Fibroblast of the conjunctiva (primary cell): ENCODE measurements around the gene RNF157.
"Not testable (repeated sequence)": the region's sequence is repeated elsewhere in the genome, so short reads cannot be mapped to it uniquely, and the experiment has no call there.

Experiments used
- DNase-seq: peaks from one replicate; pipeline ENCODE4 v3.0.0-alpha.2; 2010; ENCODE audit warnings: low read depth

The RNF157 gene

GRCh38 chr17:76270770-76271668 lies 30.7 kb upstream of the RNF157 start:
- no peak for DNase-seq

GRCh38 chr17:76270127-76270592 lies 29.9 kb upstream of the RNF157 start:
- no peak for DNase-seq

GRCh38 chr17:76268991-76269981 lies 29.0 kb upstream of the RNF157 start:
- DNase-seq, result no peak

GRCh38 chr17:76268015-76268749 lies 27.9 kb upstream of the RNF157 start:
- peak; percentile 75 for DNase-seq

- DNase-seq, result not testable (repeated sequence)
Measured at GRCh38 chr17:76267581-76268001, 27.3 kb upstream of the RNF157 start.

- DNase-seq, result no peak
Measured at GRCh38 chr17:76267051-76267576, 26.8 kb upstream of the RNF157 start.

GRCh38 chr17:76266244-76266938 lies 26.1 kb upstream of the RNF157 start:
- DNase-seq, result no peak

- DNase-seq, result no peak
Measured at GRCh38 chr17:76265624-76266243, 25.4 kb upstream of the RNF157 start.

GRCh38 chr17:76264755-76265623 lies 24.7 kb upstream of the RNF157 start, which contains the start of gene UBALD2:
Gene UBALD2 (plus strand): TSS chr17:76265348. CDS start chr17:76265506, 158 bp downstream.
- peak; percentile 99 for DNase-seq

- no peak for DNase-seq
Measured at GRCh38 chr17:76264425-76264754, 24.1 kb upstream of the RNF157 start.

GRCh38 chr17:76263896-76264295 lies 23.6 kb upstream of the RNF157 start:
- DNase-seq, result no peak

- DNase-seq, result no peak
Measured at GRCh38 chr17:76262732-76263344, 22.5 kb upstream of the RNF157 start.

- DNase-seq, result no peak
Measured at GRCh38 chr17:76261421-76262215, 21.3 kb upstream of the RNF157 start.

- DNase-seq, result no peak
Measured at GRCh38 chr17:76260669-76261068, 20.4 kb upstream of the RNF157 start.

- DNase-seq, result no peak
Measured at GRCh38 chr17:76260220-76260619, 19.9 kb upstream of the RNF157 start.

- DNase-seq, result not testable (repeated sequence)
Measured at GRCh38 chr17:76256430-76257050, 16.2 kb upstream of the RNF157 start.

GRCh38 chr17:76255801-76256429 lies 15.6 kb upstream of the RNF157 start:
- no peak for DNase-seq
